GM12891 (cell line): ENCODE data around the gene MNS1.

ENCODE experiments used
- POLR2A ChIP-seq: IDR thresholded peaks from 2 replicates; pipeline ENCODE4 v1.6.1; 2011; ENCODE audit warnings: low read depth, low read length, control low read depth
- POLR2AphosphoS5 ChIP-seq: IDR thresholded peaks from 2 replicates; pipeline ENCODE4 v1.6.1; 2011; ENCODE audit warnings: low read depth, low read length, control low read depth
- TAF1 ChIP-seq: IDR thresholded peaks from 2 replicates; pipeline ENCODE4 v1.6.1; 2011; ENCODE audit warnings: low read depth, low read length, control low read depth

DNA sequence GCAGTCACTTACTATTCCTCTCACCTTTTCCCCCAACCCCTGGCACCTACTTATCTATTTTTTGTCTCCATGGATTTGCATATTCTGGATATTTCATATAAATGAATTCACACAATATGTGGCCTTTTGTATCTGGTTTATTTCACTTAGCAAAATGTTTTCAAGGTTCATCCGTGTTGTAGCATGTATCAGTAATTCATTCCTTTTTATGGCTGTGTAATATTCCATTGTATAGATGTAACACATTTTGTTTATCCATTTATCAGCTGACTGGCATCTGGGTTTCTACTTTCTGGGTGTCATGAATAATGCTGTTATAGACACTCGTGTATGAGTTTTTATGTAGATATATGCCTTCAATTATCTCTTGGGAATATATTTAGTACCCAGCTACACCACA lies 5.8 kb downstream of the MNS1 start:
- TF ChIP-seq TAF1 (no peak), POLR2AphosphoS5 (no peak), POLR2A (no peak)
